HepG2 (cell line): ENCODE results near the gene RTN4. TPM values are rescaled to one million over a fixed set of nuclear protein-coding genes. Genes with fewer than 3 reads are reported as not detected.

ENCODE experiments used
- ELF1 ChIP-seq: sonication (generic); formaldehyde crosslinking; IDR thresholded peaks from 2 replicates; pipeline ENCODE4 v1.4.0; 2020; ENCODE audit warnings: missing genetic modification reagents
- GPN1 ChIP-seq: sonication (generic); formaldehyde crosslinking; IDR thresholded peaks from 2 replicates; pipeline ENCODE4 v1.5.1; 2020; ENCODE audit warnings: missing genetic modification reagents, borderline replicate concordance
- HIVEP1 ChIP-seq: sonication (generic); formaldehyde crosslinking; IDR thresholded peaks from 2 replicates; pipeline ENCODE4 v1.4.0; 2020; ENCODE audit warnings: mild to moderate bottlenecking, missing genetic modification reagents
- HMG20A ChIP-seq: IDR thresholded peaks from 2 replicates; pipeline ENCODE4 v1.6.1; 2016; ENCODE audit warnings: borderline replicate concordance
- KAT7 ChIP-seq: IDR thresholded peaks from 2 replicates; pipeline ENCODE4 v1.6.1; 2018; ENCODE audit warnings: borderline replicate concordance, missing compliant biosample characterization
- KLF11 ChIP-seq: IDR thresholded peaks from 2 replicates; pipeline ENCODE4 v1.6.1; 2016; ENCODE audit warnings: missing compliant biosample characterization
- MIER3 ChIP-seq: IDR thresholded peaks from 2 replicates; pipeline ENCODE4 v1.6.1; 2016; ENCODE audit warnings: missing compliant biosample characterization, borderline replicate concordance
- NR2F6 ChIP-seq, 2 experiments: IDR thresholded peaks; 2 replicates each; pipeline ENCODE4 v1.6.1; 2016; ENCODE audit warnings: antibody characterized with exemption in 1 of 2, mild to moderate bottlenecking in 1 of 2
- SOX13 ChIP-seq, 3 experiments: fragments of 450-650 bp in 1 of 3; sonication (generic) in 1 of 3; formaldehyde crosslinking in 1 of 3; IDR thresholded peaks in 2 of 3; conservative IDR thresholded peaks in 1 of 3; 2 replicates each; pipeline versions ENCODE4 v1.5.0 to v1.6.1; 2016 to 2020; ENCODE audit warnings: antibody characterized with exemption in 1 of 3, mild to moderate bottlenecking in 1 of 3, missing compliant biosample characterization in 1 of 3, missing genetic modification reagents in 1 of 3, moderate library complexity in 1 of 3
- TP53 ChIP-seq: sonication (generic); formaldehyde crosslinking; conservative IDR thresholded peaks from 2 replicates; pipeline ENCODE4 v1.4.0; 2020; ENCODE audit warnings: missing genetic modification reagents
- ZNF354B ChIP-seq: sonication (generic); formaldehyde crosslinking; IDR thresholded peaks from 2 replicates; pipeline ENCODE4 v1.8.0; 2022; ENCODE audit warnings: mild to moderate bottlenecking, missing genetic modification reagents
- ZNF780A ChIP-seq: sonication (generic); formaldehyde crosslinking; IDR thresholded peaks from 2 replicates; pipeline ENCODE4 v1.8.0; 2022; ENCODE audit warnings: mild to moderate bottlenecking, missing genetic modification reagents, moderate library complexity
- polyA plus RNA-seq, 8 experiments: library from polyadenylated mRNA; depleted of rRNA in 3 of 8; stranded (reverse) in 7 of 8; unstranded in 1 of 8; fragments of >200 nt; fragmentation: Illumina TruSeq in 4 of 8; extraction: Trizol in 4 of 8; gene quantifications; 2 replicates each; pipeline versions ENCODE4 v1.2.1 to v1.2.3, GENCODE V29; 2011 to 2016; ENCODE audit warnings: low read depth in 4 of 8, missing spikeins in 1 of 8, mixed read lengths in 1 of 8; ENCODE audit not compliant: insufficient read depth in 1 of 8
- total RNA-seq, 5 experiments: library from RNA; depleted of rRNA; stranded (reverse); fragments of >200 nt; fragmentation: Illumina TruSeq; extraction: Trizol; gene quantifications; 2 replicates each; pipeline ENCODE4 v1.2.3, GENCODE V29; 2016; ENCODE audit warnings: low read depth in 1 of 5
- TF ChIP-seq, protein P1 (sequence below): sonication (generic); formaldehyde crosslinking; IDR thresholded peaks from 2 replicates; pipeline ENCODE4 v1.5.1; 2020; ENCODE audit warnings: mild to moderate bottlenecking, missing genetic modification reagents, borderline replicate concordance
- TF ChIP-seq, protein P2 (sequence below): IDR thresholded peaks from 2 replicates; pipeline ENCODE4 v1.6.1; 2016
- TF ChIP-seq, protein P3 (sequence below), 2 experiments: sonication (generic) in 1 of 2; formaldehyde crosslinking in 1 of 2; IDR thresholded peaks; 2 replicates each; pipeline versions ENCODE4 v1.5.1 to v1.6.1; 2011 to 2020; ENCODE audit warnings: borderline replicate concordance in 1 of 2, low read depth in 1 of 2, low read length in 1 of 2, mild to moderate bottlenecking in 1 of 2, missing genetic modification reagents in 1 of 2, moderate library complexity in 1 of 2

Gene RTN4
- total and polyA plus RNA-seq, 2 of the 13 experiments (the other 11 are each of a cell fraction or from before 2014, with no cell fraction given) = 98.4 to 133 TPM

DNA sequence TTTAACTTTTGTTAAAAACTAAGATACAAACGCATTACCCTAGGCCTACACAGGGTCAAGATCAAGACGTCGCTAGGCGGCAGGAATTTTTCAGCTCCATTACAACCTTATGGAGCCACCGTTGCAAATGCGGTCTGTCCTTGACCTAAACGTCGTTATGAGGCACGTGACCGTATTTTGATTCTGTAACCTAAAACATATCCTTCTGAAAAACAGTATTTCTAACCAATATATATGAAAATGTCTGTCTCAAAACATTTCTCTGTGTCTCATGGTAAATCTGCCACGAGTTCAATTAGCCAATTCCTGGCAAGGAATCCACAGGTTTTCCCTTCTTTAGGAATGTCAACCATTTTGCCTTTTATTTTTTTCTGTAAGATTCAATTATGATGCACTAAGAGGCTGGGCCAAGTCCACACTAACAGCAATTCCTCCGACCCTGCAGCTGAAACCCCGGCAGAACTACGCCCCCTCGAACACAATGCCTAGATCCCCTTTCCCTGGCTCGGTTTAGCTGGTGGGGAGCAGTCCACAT is 1.7 kb downstream of the RTN4 start (continued):
- TF ChIP-seq, protein P1, sequence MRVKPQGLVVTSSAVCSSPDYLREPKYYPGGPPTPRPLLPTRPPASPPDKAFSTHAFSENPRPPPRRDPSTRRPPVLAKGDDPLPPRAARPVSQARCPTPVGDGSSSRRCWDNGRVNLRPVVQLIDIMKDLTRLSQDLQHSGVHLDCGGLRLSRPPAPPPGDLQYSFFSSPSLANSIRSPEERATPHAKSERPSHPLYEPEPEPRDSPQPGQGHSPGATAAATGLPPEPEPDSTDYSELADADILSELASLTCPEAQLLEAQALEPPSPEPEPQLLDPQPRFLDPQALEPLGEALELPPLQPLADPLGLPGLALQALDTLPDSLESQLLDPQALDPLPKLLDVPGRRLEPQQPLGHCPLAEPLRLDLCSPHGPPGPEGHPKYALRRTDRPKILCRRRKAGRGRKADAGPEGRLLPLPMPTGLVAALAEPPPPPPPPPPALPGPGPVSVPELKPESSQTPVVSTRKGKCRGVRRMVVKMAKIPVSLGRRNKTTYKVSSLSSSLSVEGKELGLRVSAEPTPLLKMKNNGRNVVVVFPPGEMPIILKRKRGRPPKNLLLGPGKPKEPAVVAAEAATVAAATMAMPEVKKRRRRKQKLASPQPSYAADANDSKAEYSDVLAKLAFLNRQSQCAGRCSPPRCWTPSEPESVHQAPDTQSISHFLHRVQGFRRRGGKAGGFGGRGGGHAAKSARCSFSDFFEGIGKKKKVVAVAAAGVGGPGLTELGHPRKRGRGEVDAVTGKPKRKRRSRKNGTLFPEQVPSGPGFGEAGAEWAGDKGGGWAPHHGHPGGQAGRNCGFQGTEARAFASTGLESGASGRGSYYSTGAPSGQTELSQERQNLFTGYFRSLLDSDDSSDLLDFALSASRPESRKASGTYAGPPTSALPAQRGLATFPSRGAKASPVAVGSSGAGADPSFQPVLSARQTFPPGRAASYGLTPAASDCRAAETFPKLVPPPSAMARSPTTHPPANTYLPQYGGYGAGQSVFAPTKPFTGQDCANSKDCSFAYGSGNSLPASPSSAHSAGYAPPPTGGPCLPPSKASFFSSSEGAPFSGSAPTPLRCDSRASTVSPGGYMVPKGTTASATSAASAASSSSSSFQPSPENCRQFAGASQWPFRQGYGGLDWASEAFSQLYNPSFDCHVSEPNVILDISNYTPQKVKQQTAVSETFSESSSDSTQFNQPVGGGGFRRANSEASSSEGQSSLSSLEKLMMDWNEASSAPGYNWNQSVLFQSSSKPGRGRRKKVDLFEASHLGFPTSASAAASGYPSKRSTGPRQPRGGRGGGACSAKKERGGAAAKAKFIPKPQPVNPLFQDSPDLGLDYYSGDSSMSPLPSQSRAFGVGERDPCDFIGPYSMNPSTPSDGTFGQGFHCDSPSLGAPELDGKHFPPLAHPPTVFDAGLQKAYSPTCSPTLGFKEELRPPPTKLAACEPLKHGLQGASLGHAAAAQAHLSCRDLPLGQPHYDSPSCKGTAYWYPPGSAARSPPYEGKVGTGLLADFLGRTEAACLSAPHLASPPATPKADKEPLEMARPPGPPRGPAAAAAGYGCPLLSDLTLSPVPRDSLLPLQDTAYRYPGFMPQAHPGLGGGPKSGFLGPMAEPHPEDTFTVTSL (CRISPR knock-in tag) = peak; percentile 14; the same call in 1 of the 2 replicates
- TF ChIP-seq ZNF354B (CRISPR knock-in tag) (no peak), SOX13 (IDR thresholded peaks at IDR 0.05) (no peak), SOX13 (CRISPR knock-in tag; conservative IDR thresholded peaks at IDR 0.05 in 1 of 2, IDR thresholded peaks at IDR 0.05 in 1 of 2) (no peak), KLF11 (CRISPR knock-in tag) (no peak), TP53 (CRISPR knock-in tag) (peak; percentile 52; the same call in 1 of the 2 replicates), NR2F6 (IDR thresholded peaks at IDR 0.05) (peak; percentile 78), NR2F6 (CRISPR knock-in tag; IDR thresholded peaks at IDR 0.05) (peak; percentile 74), ELF1 (CRISPR knock-in tag) (no peak), GPN1 (CRISPR knock-in tag) (no peak), MIER3 (no peak), ZNF780A (CRISPR knock-in tag) (no peak), KAT7 (CRISPR knock-in tag) (no peak), HIVEP1 (CRISPR knock-in tag) (no peak), HMG20A (CRISPR knock-in tag) (peak; percentile 5; the same call in 1 of the 2 replicates)
- TF ChIP-seq, protein P2, sequence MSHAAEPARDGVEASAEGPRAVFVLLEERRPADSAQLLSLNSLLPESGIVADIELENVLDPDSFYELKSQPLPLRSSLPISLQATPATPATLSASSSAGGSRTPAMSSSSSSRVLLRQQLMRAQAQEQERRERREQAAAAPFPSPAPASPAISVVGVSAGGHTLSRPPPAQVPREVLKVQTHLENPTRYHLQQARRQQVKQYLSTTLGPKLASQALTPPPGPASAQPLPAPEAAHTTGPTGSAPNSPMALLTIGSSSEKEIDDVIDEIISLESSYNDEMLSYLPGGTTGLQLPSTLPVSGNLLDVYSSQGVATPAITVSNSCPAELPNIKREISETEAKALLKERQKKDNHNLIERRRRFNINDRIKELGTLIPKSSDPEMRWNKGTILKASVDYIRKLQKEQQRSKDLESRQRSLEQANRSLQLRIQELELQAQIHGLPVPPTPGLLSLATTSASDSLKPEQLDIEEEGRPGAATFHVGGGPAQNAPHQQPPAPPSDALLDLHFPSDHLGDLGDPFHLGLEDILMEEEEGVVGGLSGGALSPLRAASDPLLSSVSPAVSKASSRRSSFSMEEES (CRISPR knock-in tag) = 0 out of 2 replicates have a peak, but pooled peaks have one; percentile 2
- TF ChIP-seq, protein P3, sequence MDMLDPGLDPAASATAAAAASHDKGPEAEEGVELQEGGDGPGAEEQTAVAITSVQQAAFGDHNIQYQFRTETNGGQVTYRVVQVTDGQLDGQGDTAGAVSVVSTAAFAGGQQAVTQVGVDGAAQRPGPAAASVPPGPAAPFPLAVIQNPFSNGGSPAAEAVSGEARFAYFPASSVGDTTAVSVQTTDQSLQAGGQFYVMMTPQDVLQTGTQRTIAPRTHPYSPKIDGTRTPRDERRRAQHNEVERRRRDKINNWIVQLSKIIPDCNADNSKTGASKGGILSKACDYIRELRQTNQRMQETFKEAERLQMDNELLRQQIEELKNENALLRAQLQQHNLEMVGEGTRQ (IDR thresholded peaks at IDR 0.05; ENCODE audit: low read depth, low read length) = peak; percentile 74
- TF ChIP-seq, protein P3 (CRISPR knock-in tag; IDR thresholded peaks at IDR 0.05; ENCODE audit: borderline replicate concordance) = peak; percentile 78; the same call in 1 of the 2 replicates
